Measurements from ENCODE around the gene PRKCA.
"Not testable (repeated sequence)": the region's sequence is repeated elsewhere in the genome, so short reads cannot be mapped to it uniquely, and the experiment has no call there.

- not testable (repeated sequence) for TF ChIP-seq CTCF (conservative IDR thresholded peaks at IDR 0.05; ENCODE audit: low read depth, low read length); EZH2 (IDR thresholded peaks at IDR 0.05; ENCODE audit: low read length, unreplicated experiment); EZH2phosphoT487 (IDR thresholded peaks at IDR 0.05; ENCODE audit: borderline replicate concordance, low read length)
Measured at GRCh38 chr17:66713021-66713532, 410.7 kb downstream of the PRKCA start.
